Lung (tissue), 12 donors: ENCODE measurements around the gene DGCR6L. TPM values are rescaled to one million over a fixed set of nuclear protein-coding genes. Genes with fewer than 3 reads are reported as not detected.
A peak's percentile ranks its signal among the peaks of the same experiment; 100 is the strongest.

ENCODE experiments used
- ATAC-seq: fragments of 200-7000 bp; cut with Tn5 transposase; one replicate; pipeline ENCODE4 v1.9.1; 2020; ENCODE audit warnings: moderate number of reproducible peaks; ENCODE audit not compliant: insufficient read depth, low FRiP score
- DNase-seq, 3 donors: peaks; one replicate each; pipeline ENCODE4 v3.0.0-alpha.2; 2013 to 2017
- H3K27ac ChIP-seq, 2 donors: one replicate each; pipeline ENCODE4 v1.5.1; 2013; ENCODE audit warnings: mild to moderate bottlenecking in 2 of 2, moderate library complexity in 2 of 2, control low read depth in 1 of 2, inconsistent platforms in 1 of 2, low read depth in 1 of 2, low read length in 1 of 2
- H3K27me3 ChIP-seq, 3 donors: one replicate each; pipeline ENCODE4 v1.5.1; 2013; ENCODE audit warnings: low read length in 2 of 3; ENCODE audit not compliant: control insufficient read depth in 3 of 3, insufficient read depth in 3 of 3
- H3K36me3 ChIP-seq, 4 donors: one replicate each; pipeline ENCODE4 v1.5.1; 2013; ENCODE audit warnings: low read length in 4 of 4, mild to moderate bottlenecking in 1 of 4, moderate library complexity in 1 of 4; ENCODE audit not compliant: control insufficient read depth in 4 of 4, insufficient read depth in 4 of 4
- H3K4me1 ChIP-seq, 5 donors: one replicate each; pipeline ENCODE4 v1.5.1; 2013; ENCODE audit warnings: low read length in 5 of 5, mild to moderate bottlenecking in 2 of 5, moderate library complexity in 1 of 5; ENCODE audit not compliant: control insufficient read depth in 5 of 5, insufficient read depth in 5 of 5
- H3K4me3 ChIP-seq: one replicate; pipeline ENCODE4 v1.5.1; 2013; ENCODE audit warnings: mild to moderate bottlenecking, control low read depth, moderate library complexity
- H3K9ac ChIP-seq, 2 donors: one replicate each; pipeline ENCODE4 v1.5.1; 2013; ENCODE audit warnings: low read length in 2 of 2, control low read depth in 1 of 2; ENCODE audit not compliant: insufficient read depth in 1 of 2
- H3K9me3 ChIP-seq, 4 donors: one replicate each; pipeline ENCODE4 v1.5.1; 2013; ENCODE audit warnings: low read length in 3 of 4, mild to moderate bottlenecking in 1 of 4, moderate library complexity in 1 of 4; ENCODE audit not compliant: control insufficient read depth in 4 of 4, insufficient read depth in 3 of 4
- WGBS, 2 donors: extraction: QIAGEN DNeasy Blood & Tissue Kit; methylation state at CpG; one replicate each; pipeline ENCODE4 v1.1.7; 2013; 5-methylcytosine and 5-hydroxymethylcytosine counted together
- polyA plus RNA-seq, 2 donors: library from polyadenylated mRNA; stranded (reverse); fragments of 200-250 nt; gene quantifications; one replicate each; pipeline ENCODE4 v1.2.1, GENCODE V29; 2013
- total RNA-seq, 2 donors: library from RNA; depleted of rRNA in 1 of 2; stranded (reverse); fragments of >200 nt in 1 of 2; gene quantifications; one replicate each; pipeline ENCODE4 v1.2.1, GENCODE V29; 2014 to 2021
- TF ChIP-seq, protein P1 (sequence below): IDR thresholded peaks from 2 replicates; pipeline ENCODE4 v1.5.1; 2012; ENCODE audit warnings: mild to moderate bottlenecking; ENCODE audit errors: control extremely low read depth, extremely low read depth
- donor health status: control.
- donor health status: control.
- donor health status: Bipolar disorder and iron deficiency.
- donor health status: healthy.
- donor health status: DM: yes; HTN: yes; CAD: no.

DGCR6L gene
- total and polyA plus RNA-seq, 4 donors, result 38.7 to 86.0 (median 42.5) TPM

DNA sequence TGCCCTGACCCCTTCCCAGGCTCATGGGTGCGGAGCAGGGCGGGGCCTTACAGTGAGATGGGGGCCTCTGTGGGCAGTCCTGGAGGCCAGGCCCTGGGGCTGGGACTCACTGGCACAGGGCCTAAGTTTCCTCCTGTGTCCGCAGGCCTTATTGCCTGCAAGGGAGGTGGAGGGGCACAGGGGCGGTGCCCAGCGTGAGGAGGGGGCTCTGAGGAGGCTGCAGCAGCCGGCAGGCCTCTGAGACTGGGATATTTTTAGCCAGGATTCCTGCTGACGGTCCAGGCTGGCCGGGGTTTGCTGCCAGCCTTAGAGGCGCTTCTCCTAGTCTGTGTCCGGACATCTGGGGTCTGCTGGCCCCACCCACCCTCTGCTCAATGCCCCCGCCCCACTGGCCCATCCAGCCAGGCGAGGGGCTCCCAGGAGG is 46.1 kb downstream of the DGCR6L start:
- peak; percentile 54 to 74 (median 71) for DNase-seq
- 73 to 77% methylated on average over 12 of the region's 12 CpGs for WGBS, 2 donors

DNA sequence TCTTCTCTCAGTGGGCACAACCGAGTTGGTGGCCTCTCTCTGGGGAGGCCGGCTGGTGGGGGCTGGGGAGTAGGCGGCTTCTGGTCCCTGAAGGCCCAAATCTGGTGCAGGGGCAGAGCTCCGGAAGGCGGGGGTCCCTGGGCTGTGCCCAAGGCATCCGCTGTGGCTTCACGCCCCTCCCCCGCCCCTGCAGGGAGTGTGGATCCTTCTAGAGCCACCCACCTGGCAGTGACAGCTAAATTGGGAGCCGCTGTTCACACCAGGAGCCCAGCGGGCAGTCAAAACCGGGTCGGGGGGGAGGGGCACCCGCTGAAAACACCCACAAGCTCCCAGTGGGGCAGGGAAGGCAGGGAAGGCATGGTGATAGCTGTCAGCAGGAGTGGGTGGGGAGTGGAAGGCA is 47.2 kb downstream of the DGCR6L start:
- 86 to 90% methylated on average over 13 of the region's 13 CpGs for WGBS, 2 donors
- H3K4me1 ChIP-seq, result peaks cover 0 to 11% (median 0%) of the 10 kb centered on the region in 5 donors
- no peaks in the 10 kb centered on the region for H3K27me3 ChIP-seq
- no peak overlapping the region for H3K27ac ChIP-seq
- H3K9ac ChIP-seq, result no peak overlapping the region
- ATAC-seq (no peak), DNase-seq (no peak)
- H3K9me3 ChIP-seq, result no peaks in the 10 kb centered on the region
- TF ChIP-seq, protein P1, sequence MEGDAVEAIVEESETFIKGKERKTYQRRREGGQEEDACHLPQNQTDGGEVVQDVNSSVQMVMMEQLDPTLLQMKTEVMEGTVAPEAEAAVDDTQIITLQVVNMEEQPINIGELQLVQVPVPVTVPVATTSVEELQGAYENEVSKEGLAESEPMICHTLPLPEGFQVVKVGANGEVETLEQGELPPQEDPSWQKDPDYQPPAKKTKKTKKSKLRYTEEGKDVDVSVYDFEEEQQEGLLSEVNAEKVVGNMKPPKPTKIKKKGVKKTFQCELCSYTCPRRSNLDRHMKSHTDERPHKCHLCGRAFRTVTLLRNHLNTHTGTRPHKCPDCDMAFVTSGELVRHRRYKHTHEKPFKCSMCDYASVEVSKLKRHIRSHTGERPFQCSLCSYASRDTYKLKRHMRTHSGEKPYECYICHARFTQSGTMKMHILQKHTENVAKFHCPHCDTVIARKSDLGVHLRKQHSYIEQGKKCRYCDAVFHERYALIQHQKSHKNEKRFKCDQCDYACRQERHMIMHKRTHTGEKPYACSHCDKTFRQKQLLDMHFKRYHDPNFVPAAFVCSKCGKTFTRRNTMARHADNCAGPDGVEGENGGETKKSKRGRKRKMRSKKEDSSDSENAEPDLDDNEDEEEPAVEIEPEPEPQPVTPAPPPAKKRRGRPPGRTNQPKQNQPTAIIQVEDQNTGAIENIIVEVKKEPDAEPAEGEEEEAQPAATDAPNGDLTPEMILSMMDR, result no peak
- no peaks in the 10 kb centered on the region for H3K36me3 ChIP-seq
- no peak overlapping the region for H3K4me3 ChIP-seq

More for the DNA sequence above, 46.1 kb downstream of the DGCR6L start:
- no peak for ATAC-seq
- Histone ChIP-seq H3K4me3 (no peak overlapping the region), H3K27ac (no peak overlapping the region), H3K9ac (no peak overlapping the region), H3K9me3 (no peaks in the 10 kb centered on the region), H3K27me3 (no peaks in the 10 kb centered on the region), H3K4me1 (peaks cover 0 to 7% (median 0%) of the 10 kb centered on the region in 5 donors), H3K36me3 (no peaks in the 10 kb centered on the region)
- TF ChIP-seq, protein P1, result no peak

DNA sequence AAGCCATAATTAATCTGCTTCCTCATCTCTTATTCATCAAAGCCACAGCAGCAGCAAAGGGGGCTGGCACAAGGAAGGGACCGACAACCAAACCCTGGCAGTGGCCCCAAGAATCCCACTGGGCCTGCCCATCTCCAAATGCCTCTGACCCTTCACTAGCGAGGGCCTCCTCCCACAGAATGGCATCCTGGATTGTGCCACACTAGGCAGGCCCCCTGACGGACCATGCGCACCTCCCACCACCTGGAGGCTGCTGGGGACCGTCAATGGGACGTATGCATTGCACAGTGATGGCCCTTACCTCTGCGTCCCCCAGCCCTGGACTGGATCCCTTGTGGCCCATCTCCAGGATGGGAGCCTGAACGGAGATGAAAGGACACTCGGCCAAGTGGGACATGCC is 47.7 kb downstream of the DGCR6L start:
- Histone ChIP-seq H3K27me3 (no peaks in the 10 kb centered on the region), H3K4me3 (no peak overlapping the region), H3K9ac (no peak overlapping the region), H3K4me1 (peaks cover 0 to 11% (median 0%) of the 10 kb centered on the region in 5 donors), H3K27ac (no peak overlapping the region), H3K9me3 (no peaks in the 10 kb centered on the region), H3K36me3 (no peaks in the 10 kb centered on the region)
- no peak for ATAC-seq
- WGBS, 2 donors, result 88 to 89% methylated on average over 9 of the region's 9 CpGs
- TF ChIP-seq, protein P1, result no peak
- DNase-seq, result no peak
